HG03354 (cell line): ENCODE results near the gene TSHZ1.

Experiments used
- ATAC-seq: cut with Tn5 transposase; IDR thresholded peaks from one replicate; pipeline ENCODE4 v1.9.1; 2021; ENCODE audit warnings: mild to moderate bottlenecking; ENCODE audit not compliant: unreplicated experiment, poor library complexity, severe bottlenecking

TSHZ1 gene

GRCh38 chr18:75240433-75240832, 29.8 kb downstream of the TSHZ1 start:
- ATAC-seq, result no peak

- ATAC-seq, result no peak
These were observed 31.1 kb downstream of the TSHZ1 start for GRCh38 chr18:75241705-75242104.

GRCh38 chr18:75244351-75245313, 34.0 kb downstream of the TSHZ1 start:
- ATAC-seq, result no peak

- no peak for ATAC-seq
These were observed 36.4 kb downstream of the TSHZ1 start for GRCh38 chr18:75246721-75247610.

- peak; percentile 74 for ATAC-seq
These were observed 37.2 kb downstream of the TSHZ1 start for GRCh38 chr18:75247611-75248421.

GRCh38 chr18:75248426-75249174, 38.0 kb downstream of the TSHZ1 start:
- ATAC-seq, result no peak

GRCh38 chr18:75249175-75249518, 38.5 kb downstream of the TSHZ1 start:
- ATAC-seq, result no peak

GRCh38 chr18:75249672-75250470, 39.3 kb downstream of the TSHZ1 start:
- no peak for ATAC-seq

- ATAC-seq, result no peak
These were observed 39.8 kb downstream of the TSHZ1 start for GRCh38 chr18:75250471-75250821.

GRCh38 chr18:75251466-75251865, 40.9 kb downstream of the TSHZ1 start:
- ATAC-seq, result no peak

GRCh38 chr18:75252136-75252535, 41.5 kb downstream of the TSHZ1 start:
- ATAC-seq, result no peak

- ATAC-seq, result no peak
These were observed 42.4 kb downstream of the TSHZ1 start for GRCh38 chr18:75253043-75253442.

GRCh38 chr18:75253784-75254183, 43.2 kb downstream of the TSHZ1 start:
- no peak for ATAC-seq

- ATAC-seq, result no peak
These were observed 44.5 kb downstream of the TSHZ1 start for GRCh38 chr18:75255094-75255493.

- no peak for ATAC-seq
These were observed 45.8 kb downstream of the TSHZ1 start for GRCh38 chr18:75256376-75256775.

GRCh38 chr18:75257605-75258004, 47.0 kb downstream of the TSHZ1 start:
- no peak for ATAC-seq

- peak; percentile 88 for ATAC-seq
These were observed 51.0 kb downstream of the TSHZ1 start for GRCh38 chr18:75261430-75262223.

GRCh38 chr18:75262511-75262910, 51.9 kb downstream of the TSHZ1 start:
- no peak for ATAC-seq
